AML-193 (cell line): Measurements from ENCODE around the gene TRPC3.
A peak's percentile ranks its signal among the peaks of the same experiment; 100 is the strongest.

Source experiments
- DNase-seq, 2 experiments: peaks; one replicate each; lab custom pipeline; 2025; lab: John Stamatoyannopoulos, UW

TRPC3 gene

DNA sequence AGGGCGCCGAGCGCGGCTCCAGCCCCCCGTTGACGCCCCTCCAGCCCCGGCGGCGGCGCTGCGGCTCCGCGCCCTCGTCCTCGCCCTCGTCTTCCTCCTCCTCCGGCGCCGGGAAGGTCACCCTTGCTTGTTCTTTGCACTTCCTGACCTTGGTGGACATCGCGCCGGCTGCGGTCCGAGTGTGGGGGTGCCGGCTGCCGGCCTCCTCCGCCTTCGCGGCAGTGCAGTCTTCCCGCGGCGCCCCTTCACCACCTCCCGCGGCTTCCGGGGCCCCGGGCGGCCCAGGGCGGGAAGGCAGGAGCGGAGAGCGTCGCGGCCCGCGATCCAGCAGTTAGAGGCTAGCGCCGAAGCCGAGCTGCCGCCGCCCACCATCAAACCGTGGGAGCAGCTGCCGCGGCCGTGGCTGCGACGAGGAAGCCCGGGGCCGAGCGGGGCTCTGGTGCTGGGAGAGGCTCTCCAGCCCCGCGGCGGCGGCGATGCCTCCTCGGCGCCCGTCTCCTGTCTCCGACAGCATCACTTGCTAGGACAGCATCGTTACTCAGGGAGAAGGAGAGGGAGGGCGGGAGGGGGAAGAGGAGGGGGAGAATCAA lies at the start of gene TRPC3:
TSS of gene TRPC3 (minus strand) at position 540 of the 590 bp plus-strand sequence. CDS start at position 160, 380 bp downstream.
- no peak for DNase-seq

DNA sequence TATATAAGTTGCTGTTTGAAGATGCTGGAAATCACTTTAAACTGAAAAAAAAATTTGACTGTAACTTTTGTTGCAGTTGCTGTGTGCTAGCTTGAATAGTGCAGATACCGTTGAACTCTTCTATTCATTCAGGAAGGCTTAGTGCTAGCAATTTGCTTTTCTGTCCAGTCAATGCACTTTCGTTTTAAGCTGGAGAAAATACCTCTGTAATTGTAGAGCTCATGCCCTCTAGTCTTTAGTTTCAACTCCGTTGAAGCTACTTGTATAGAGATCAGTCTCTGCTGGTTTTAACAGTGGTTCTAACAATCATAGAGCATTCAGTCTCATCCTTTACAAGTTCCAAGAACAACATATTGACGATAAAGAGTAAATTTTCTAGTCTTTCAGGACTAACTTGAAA lies 49.0 kb upstream of the TRPC3 start:
- DNase-seq, result no peak

- DNase-seq, result peak in 1 of 2 experiments; percentile 2
Observed at GRCh38 chr4:121998024-121998423, 46.2 kb upstream of the TRPC3 start.

DNA sequence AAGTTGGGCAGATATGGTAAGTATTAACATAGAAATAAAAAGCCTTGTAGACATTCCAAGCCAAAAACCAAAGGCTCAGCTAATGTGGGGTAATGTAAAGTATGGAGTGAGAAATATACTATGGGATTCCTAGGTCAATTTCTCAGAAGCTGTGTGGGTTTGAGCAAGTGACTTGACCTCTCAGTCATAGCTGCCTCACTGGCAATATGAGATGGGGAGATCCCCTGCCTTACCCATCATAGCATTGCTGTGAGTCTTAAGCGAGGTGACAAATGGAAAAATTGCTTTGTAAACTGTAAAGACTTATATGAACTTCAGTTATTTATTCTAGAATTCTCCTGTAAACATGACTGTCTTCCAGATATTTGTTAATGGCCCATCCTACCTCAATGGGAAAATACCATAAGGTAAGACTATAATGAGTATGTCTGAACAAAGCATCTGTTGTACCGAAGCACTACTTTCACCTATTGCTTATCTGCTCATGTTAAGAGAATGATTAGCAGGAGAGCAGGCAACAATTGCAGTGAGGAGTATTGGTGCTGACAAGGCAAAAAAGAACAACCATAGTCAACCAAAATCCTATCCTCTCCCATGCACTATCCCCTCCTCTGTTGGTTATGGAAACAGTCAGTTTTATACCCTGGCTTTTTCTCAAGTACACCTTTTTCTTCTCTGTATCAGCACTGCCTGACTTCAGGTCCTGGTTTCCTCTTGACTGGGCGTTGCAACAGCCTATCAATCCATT lies 44.1 kb upstream of the TRPC3 start:
- DNase-seq, result no peak

- DNase-seq, result no peak
Observed at GRCh38 chr4:121991968-121992367, 40.1 kb upstream of the TRPC3 start.

GRCh38 chr4:121990489-121990888 lies 38.6 kb upstream of the TRPC3 start:
- DNase-seq, result no peak

DNA sequence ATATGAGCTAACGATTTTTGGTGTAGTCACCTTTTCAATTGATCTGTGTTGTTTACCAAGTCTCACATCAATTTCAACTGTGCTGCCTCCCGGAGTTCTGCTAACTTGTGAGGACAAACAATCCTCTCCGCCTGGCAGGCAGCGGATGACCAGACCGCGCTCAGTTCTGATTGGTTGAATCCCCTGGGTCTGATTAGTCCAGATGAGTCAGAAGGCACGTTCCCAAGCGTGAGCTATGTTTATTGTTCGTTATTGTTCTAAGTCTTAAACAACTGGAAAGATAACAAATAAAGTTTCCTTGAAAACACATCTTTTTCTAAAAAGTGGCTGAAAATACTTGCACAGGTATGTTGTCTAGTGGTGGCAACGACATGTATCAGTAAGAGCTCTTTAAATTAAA lies 37.9 kb upstream of the TRPC3 start:
- DNase-seq, result no peak

- DNase-seq, result no peak
Observed at GRCh38 chr4:121988950-121989349, 37.1 kb upstream of the TRPC3 start.

GRCh38 chr4:121980643-121981042 lies 28.8 kb upstream of the TRPC3 start:
- DNase-seq, result no peak

- DNase-seq, result no peak
Observed at GRCh38 chr4:121978172-121978516, 26.3 kb upstream of the TRPC3 start.

GRCh38 chr4:121977251-121978171 lies 25.7 kb upstream of the TRPC3 start:
- DNase-seq, result no peak

DNA sequence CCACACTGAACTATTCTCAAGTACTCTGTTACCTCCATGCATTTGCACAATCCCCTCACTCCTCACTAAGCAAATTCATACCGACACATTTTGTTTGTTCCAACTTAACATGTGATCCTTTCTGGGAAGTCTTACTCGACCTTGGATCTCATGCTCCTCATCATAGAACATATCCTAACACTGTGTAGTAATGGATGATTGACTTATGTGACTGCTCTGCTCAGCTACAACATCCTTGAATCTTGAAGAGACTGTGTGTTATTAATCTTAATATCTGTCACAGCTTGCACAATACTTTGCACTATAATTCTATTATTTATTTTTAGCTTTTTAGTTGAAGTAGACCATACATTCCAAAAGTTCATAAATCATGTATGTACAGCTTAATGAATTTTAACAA lies 23.9 kb upstream of the TRPC3 start:
- no peak for DNase-seq

GRCh38 chr4:121973816-121974215 lies 22.0 kb upstream of the TRPC3 start:
- no peak for DNase-seq

DNA sequence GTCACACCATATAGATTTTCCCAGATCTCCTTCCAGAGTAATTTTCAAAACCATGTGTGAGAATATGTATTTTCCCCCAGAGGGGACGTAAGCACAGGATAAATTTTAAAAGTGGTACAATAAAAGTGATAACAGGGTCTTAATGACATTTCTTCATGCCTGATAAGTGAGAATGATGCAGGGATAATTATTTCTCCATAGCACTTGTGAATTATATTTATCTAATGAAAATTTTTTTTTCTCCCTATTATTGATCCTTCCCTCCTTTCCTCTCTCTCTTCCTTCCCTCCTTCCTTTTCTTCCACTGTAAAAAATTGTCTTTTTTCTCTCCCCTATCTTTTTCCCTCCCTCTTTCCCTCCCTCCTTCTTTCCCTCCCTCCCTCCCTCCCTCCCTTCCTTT lies 17.0 kb upstream of the TRPC3 start:
- DNase-seq, result no peak

DNA sequence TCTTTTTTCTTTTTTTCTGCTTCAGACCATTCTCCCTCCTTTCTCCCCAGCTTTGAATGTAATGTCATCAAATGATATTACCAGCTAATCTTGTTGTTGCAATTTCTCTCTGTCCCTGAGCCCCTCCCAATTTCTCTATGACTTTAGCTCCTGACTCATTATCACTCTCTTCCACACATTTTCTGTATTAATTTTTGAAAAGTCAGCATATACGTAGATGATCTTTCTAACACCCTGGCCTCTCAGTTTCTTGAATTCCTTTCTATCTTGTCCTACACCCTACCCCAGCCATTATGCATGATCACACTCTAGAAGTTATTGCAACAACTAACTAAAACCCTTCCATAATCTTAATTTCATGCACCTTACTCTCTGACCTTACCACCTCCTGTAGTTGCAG lies 13.1 kb upstream of the TRPC3 start:
- DNase-seq, result no peak

- DNase-seq, result no peak
Observed at GRCh38 chr4:121960818-121961217, 9.0 kb upstream of the TRPC3 start.

DNA sequence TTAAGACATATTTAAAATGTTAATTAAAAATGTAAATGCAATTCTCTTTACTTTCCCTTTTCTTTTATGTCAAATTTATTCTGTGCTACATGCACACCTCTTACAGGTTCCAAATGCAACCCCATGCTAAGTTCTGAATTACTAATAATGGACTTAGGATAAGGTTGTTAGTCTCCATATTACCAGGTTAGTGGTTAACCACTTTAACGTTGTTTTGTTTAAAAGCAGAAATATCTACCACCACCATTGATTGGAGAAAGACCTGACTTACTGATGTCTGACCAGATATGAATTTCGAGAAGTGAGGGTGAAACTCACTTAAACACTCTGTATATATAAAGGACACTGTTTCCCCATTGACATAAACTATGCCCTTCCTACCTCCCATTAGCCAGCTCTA lies 6.9 kb upstream of the TRPC3 start:
- no peak for DNase-seq

GRCh38 chr4:121957266-121957665 lies 5.4 kb upstream of the TRPC3 start:
- DNase-seq, result no peak

DNA sequence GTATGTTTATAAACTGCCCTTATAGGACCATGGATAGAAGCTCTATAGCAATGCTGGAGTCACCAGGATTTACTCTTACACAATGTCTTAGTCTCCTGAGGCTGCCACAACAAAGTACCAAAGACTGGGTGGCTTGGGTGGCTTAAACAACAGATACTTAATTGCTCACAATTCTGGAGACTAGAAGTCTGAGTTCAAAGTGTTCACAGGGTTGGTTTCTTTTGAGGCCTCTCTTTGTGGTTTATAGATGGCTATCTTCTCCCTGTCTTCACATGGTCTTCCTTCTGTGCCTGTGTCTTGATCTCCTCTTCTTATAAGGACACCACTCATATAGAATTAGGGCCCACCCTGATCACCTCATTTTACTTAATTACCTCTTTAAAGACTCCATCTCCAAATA lies 2.0 kb upstream of the TRPC3 start:
- DNase-seq, result no peak

- no peak for DNase-seq
Observed at GRCh38 chr4:121952290-121952689, 430 bp upstream of the TRPC3 start.

GRCh38 chr4:121950680-121951520 lies 960 bp downstream of the TRPC3 start:
- DNase-seq, result no peak

- DNase-seq, result no peak
Observed at GRCh38 chr4:121950212-121950679, 1.6 kb downstream of the TRPC3 start.
